Fibroblast of mammary gland (primary cell): ENCODE results near the gene RESP18.
"Not testable (repeated sequence)": the region's sequence is repeated elsewhere in the genome, so short reads cannot be mapped to it uniquely, and the experiment has no call there.

Experiments
- DNase-seq: peaks from one replicate; pipeline ENCODE4 v3.0.0-alpha.2; 2010; ENCODE audit warnings: low read depth
- H3K4me3 ChIP-seq: 2 replicates; pipeline ENCODE4 v1.5.1; 2011; ENCODE audit warnings: low read depth, mild to moderate bottlenecking, low read length, moderate library complexity; ENCODE audit not compliant: control insufficient read depth
- TF ChIP-seq, protein P1 (sequence below): conservative IDR thresholded peaks from 2 replicates; pipeline ENCODE4 v1.5.1; 2011; ENCODE audit warnings: low read depth, low read length, inconsistent platforms; ENCODE audit not compliant: control insufficient read depth, insufficient read depth

RESP18 gene

DNA sequence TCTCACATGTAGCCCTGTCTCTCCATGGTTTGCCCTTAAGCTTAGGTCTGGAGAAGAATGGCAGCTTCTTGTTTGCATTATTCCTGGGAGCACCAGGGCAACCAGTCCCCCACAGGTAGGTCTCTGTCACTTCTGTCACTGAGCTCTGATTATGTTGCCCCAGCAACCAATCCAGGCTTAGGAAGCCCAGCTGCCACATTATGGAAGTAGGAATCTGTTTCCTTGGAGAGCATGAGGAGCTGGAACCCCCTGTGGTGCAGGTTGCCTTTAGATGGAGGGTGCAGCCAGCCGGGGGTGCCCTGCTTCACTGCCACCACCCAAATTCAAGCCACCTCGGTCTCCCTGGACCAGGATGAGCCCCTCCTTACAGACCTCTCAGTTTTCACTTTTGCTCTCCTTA is 4.8 kb downstream of the RESP18 start:
- H3K4me3 ChIP-seq = no peak overlapping the region
- DNase-seq = no peak
- TF ChIP-seq, protein P1, sequence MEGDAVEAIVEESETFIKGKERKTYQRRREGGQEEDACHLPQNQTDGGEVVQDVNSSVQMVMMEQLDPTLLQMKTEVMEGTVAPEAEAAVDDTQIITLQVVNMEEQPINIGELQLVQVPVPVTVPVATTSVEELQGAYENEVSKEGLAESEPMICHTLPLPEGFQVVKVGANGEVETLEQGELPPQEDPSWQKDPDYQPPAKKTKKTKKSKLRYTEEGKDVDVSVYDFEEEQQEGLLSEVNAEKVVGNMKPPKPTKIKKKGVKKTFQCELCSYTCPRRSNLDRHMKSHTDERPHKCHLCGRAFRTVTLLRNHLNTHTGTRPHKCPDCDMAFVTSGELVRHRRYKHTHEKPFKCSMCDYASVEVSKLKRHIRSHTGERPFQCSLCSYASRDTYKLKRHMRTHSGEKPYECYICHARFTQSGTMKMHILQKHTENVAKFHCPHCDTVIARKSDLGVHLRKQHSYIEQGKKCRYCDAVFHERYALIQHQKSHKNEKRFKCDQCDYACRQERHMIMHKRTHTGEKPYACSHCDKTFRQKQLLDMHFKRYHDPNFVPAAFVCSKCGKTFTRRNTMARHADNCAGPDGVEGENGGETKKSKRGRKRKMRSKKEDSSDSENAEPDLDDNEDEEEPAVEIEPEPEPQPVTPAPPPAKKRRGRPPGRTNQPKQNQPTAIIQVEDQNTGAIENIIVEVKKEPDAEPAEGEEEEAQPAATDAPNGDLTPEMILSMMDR = no peak

DNA sequence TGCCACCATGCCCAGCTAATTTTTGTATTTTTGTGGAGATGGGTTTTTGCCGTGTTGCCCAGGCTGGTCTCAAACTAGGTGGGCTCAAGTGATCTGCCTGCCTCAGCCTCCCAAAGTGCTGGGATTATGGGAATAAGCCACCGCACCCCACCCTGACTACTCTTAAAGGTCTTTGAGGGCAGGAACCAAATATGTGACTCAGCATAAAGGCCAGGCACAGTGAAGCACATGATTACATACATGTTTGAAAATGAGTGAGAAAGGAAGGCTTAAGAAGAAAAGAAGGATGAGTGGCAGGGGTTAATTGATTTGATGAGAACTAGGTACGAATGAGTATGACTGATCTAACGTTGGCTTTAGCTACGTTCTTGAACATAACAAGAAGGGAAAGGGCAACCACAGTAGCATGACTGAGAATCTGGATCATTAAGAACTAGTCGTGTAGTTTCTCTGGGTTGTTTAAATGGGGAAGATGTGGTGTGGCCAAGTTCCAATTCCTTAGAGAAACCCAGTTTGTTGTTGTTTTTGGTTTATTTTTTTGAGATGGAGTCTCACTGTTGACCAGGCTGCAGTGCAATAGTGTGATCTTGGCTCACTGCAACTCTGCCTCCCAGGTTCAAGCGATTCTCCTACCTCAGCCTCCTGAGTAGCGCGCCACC is 6.8 kb downstream of the RESP18 start:
- H3K4me3 ChIP-seq = no peak overlapping the region
- TF ChIP-seq, protein P1 = no peak
- no peak for DNase-seq

DNA sequence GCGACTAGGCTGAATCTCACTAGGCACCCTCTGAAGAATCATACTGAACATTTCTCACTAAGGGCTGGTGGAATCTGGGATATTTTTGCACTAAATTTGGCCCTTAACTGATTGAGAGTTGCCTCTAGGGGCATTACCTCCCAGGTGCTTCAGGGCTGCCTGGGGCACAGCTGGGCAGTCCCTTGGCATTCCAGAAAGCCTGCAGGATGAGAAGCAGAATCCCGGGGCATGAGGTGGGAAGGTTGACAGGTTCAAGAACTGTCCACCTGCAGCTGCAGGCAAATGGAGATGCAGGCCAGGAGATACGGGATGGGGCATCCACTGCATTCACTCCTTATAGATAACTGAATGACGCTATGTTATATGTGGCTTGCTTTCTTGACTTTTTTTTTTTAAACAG is 7.4 kb downstream of the RESP18 start:
- TF ChIP-seq, protein P1 = no peak
- no peak overlapping the region for H3K4me3 ChIP-seq
- no peak for DNase-seq

DNA sequence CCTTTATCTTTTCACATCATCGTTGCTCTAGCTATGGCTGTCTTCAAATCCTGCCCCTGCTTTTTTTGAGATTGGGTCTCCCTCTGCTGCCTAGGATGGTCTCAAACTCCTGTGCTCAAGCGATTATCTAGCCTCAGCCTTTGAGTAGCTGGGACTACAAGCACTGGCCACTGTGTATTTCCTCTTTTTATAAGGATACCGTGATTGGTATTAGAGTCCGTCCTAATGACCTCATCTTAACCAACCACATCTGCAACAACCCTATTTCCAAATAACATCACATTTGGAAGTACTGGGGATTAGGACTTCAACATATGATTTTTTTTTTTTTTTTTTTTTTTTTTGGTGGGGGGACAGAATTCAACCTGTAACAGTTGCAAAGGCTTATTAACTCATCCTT is 9.1 kb downstream of the RESP18 start:
- TF ChIP-seq, protein P1 = no peak

DNA sequence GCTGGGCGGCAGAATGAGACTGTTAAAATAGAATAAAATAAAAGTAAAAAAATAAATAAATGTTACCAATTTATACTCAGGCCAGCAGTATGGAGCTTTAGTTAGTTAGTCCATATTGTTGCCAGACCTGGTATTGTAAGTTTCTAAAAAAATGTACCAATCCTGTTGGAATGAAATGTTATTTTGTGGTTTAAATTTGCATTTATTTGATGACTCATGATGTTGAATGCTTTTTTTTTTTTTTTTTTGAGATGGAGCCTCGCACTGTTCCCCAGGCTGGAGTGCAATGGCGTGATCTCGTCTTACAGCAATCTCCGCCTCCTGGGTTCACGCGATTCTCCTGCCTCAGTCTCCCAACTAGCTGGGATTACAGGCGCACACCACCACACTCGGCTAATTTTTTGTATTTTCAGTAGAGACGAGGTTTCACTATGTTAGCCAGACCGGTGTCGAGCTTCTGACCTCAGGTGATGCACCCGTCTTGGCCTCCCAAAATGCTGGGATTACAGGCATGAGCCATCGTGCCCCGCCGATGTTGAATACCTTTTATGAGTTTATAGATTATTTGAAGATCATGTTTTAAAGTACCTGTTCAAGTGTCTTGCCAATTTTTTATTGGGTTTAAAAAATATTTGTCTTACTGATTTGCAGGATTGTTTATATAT is 17.6 kb downstream of the RESP18 start:
- TF ChIP-seq, protein P1 = no peak
- peak; percentile 48 for DNase-seq
- no peak overlapping the region for H3K4me3 ChIP-seq

More for the DNA sequence above, 9.1 kb downstream of the RESP18 start:
- H3K4me3 ChIP-seq = no peak overlapping the region
- no peak for DNase-seq

DNA sequence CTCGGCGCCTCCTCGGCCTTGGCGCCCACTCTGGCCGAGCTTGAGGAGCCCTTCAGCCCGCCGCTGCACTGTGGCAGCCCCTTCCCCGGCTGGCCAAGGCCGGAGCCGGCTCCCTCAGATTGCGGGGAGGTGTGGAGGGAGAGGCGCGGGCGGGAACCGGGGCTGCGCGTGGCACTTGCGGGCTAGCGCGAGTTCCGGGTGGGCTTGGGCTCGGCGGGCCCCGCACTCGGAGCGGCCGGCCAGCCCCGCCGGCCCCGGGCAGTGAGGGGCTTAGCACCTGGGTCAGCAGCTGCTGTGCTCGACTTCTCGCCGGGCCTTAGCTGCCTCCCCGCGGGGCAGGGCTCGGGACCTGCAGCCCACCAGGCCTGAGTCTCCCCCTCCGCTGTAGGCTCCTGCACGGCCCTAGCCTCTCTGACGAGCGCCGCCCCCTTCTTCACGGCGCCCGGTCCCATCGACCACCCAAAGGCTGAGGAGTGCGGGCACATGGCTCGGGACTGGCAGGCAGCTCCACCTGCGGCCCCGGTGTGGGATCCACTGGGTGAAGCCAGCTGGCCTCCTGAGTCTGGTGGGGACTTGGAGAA is 19.8 kb downstream of the RESP18 start:
- not testable (repeated sequence) for H3K4me3 ChIP-seq, DNase-seq

DNA sequence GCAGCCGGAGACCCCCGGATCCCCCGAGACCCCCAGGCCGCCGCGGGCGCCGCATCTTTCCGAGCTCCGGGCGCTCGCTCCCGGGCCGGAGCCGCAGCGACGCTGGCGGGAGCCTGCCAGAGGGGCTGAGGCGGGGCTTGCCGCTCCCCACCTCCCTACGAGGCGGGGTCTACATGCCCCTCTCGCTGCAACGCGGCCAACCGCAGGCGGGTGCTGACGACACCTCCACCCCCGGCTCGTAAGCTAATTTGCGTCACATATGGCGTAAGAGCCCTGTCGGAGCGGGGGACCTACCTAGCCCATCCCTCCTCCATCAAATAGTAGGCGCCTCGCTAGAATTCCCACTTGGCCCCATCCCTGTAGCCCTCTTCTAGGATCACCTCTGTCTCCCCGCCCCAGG is 23.3 kb downstream of the RESP18 start, which contains the start of gene PTPRN:
Gene PTPRN, minus strand, starts transcription at position 124 of the 400 bp plus-strand sequence. Its CDS starts 69 bp downstream, at position 55.
- DNase-seq = peak; percentile 79
- peak within 1 kb of the TSS; percentile 39 for H3K4me3 ChIP-seq
- TF ChIP-seq, protein P1 = no peak
